GM15510 (cell line): ENCODE data around the gene GRHL3.

Experiments used
- POLR2A ChIP-seq: IDR thresholded peaks from 3 replicates; pipeline ENCODE4 v1.6.1; 2011; ENCODE audit warnings: borderline replicate concordance; ENCODE audit not compliant: insufficient read length; ENCODE audit errors: extremely low read depth

The GRHL3 gene

DNA sequence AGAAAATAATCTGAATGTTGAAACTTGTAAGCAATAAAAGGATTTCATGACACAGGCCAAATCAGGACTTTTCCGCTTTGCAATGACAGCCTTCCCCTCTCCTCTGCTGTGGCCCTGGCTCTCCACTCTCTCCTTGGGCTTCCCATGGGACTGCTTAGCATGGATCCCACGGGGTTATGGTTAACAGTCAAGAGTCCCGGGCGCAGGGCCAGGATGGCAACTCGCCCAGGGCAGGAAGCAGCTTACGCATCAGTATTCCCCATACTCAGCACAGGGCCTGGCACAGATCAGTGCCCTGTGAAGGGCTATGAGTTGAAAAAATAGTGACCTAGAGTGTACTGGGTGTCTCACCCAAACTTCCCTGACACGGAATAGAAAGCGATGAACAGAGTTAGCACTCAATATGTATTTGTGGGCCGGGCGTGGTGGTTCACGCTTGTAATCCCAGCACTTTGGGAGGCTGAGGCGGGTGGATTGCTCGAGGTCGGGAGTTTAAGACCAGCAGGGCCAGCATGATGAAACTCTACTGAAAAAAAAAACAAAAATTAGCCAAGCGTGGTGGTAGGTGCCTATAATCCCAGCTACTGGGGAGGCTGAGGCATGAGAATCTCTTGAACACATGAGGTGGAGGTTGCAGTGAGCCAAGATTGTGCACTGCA lies 29.1 kb upstream of the GRHL3 start:
- no peak for TF ChIP-seq POLR2A

- no peak for TF ChIP-seq POLR2A
Measured at GRCh38 chr1:24290933-24291487, 28.1 kb upstream of the GRHL3 start.

DNA sequence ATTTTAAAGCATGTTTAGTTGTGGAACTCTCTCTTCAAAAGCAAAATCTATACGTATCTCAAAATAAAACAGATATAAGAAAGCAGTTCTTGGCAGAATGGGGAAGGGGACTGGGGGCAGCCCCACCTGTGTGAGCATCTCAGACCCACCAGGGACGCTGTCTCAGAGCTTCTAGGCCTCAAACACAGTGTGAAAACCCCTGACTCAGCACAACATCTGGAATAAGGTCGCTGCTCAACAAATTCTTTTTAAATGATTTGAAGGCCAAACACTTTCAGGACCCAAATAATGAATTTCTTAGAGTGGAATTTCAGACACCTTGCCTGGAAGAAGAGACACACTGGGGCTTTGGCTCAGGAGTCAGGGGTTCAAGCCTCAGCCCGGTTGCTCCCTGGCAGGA lies 27.1 kb upstream of the GRHL3 start:
- no peak for TF ChIP-seq POLR2A

- no peak for TF ChIP-seq POLR2A
Measured at GRCh38 chr1:24292887-24293286, 26.3 kb upstream of the GRHL3 start.

- TF ChIP-seq POLR2A: no peak
Measured at GRCh38 chr1:24293392-24294227, 25.5 kb upstream of the GRHL3 start.

GRCh38 chr1:24294228-24294672 lies 24.9 kb upstream of the GRHL3 start:
- TF ChIP-seq POLR2A: no peak

GRCh38 chr1:24294716-24295371 lies 24.3 kb upstream of the GRHL3 start:
- no peak for TF ChIP-seq POLR2A

GRCh38 chr1:24295535-24295934 lies 23.6 kb upstream of the GRHL3 start:
- TF ChIP-seq POLR2A: no peak

DNA sequence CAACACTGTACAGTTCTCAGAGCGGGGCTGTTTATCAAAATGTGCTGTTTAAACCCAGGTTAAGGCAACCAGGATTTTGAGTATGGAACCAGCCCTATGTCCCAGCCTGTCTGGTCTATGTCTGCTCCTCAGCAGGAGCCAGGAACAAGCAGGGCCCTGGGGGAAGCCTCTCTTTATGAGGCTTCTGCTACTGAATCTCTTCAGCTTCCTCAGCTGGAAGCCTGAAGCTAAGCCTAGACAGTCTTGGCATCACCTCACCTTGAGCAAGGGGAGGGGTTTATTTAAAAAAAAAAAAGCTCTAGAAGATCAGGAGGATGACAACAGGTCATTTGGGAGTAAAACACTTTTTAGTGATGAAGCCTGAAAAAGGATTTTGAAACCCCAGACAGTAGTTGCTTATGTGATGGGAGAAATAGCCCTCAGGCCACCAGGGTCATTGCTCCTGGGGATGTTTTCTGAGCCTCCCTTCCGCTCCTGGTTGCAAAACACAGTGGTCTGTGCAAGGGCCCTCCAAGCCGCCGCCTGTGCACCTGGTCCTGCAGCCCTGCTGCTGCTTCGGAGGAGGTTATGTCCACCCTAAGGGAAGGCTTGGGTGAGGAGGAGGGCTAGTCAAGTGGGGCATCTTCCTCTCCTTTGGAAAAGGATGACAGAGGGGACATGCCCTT lies 21.8 kb upstream of the GRHL3 start:
- no peak for TF ChIP-seq POLR2A

GRCh38 chr1:24297852-24298232 lies 21.3 kb upstream of the GRHL3 start:
- no peak for TF ChIP-seq POLR2A

- no peak for TF ChIP-seq POLR2A
Measured at GRCh38 chr1:24298606-24299005, 20.6 kb upstream of the GRHL3 start.

GRCh38 chr1:24299901-24300300 lies 19.3 kb upstream of the GRHL3 start:
- TF ChIP-seq POLR2A: no peak

DNA sequence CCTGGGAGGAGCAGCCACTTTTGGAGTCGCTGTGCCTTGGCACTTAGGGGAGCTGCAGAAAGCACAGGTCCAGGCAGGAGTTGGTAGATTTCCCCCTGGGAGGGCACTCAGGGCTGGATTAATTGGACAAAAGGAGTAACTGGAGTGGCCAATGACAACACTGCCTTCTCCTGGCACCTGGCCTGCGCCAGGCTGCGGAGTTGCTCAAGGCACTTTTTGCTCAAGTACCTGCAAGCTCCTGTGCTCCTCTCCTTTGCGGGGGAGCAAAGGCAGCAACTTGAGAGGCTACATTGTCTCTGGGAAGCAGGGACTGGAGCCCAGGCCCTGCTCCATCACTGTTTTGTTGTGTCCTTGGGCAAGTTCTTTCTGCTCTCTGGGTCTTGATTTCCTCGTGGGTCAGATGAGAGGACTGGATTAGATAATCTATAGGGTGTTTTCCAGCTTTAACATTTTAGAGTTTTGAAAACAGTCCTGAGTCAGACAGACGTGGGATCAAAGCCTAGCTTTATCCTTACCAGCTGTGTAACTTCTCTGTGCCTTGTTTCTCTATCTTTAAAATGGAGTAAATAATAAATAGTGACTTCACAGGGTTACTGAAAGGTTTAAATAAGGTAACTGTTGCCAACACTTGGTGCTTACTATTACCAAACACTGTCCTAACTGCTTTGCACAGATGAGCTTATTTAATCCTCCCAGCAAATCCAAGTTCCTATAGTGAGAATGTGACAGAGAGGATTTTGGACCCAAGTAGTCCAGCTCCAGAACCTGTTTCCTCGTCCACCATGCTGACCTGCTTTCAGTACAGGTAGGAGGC lies 18.0 kb upstream of the GRHL3 start:
- no peak for TF ChIP-seq POLR2A

- TF ChIP-seq POLR2A: no peak
Measured at GRCh38 chr1:24301785-24302175, 17.4 kb upstream of the GRHL3 start.

DNA sequence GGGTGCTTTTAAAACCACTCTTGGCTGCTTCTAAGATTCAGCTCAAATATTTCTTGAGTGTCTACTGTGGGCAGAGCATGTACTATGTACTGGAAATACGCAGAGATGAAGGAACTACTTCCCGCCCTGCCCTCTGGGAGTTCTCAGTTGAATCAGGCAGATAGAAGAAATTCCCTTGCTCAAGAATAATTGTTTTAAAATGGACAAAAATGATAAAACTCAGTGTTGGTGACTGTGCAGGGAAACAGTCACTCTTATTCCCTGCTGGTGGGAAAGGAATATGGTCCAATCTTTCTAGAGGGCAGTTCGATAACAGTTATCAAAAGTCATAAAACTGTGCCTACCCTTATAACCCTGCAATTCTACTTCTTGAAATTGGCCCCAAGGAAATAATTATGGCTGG lies 16.9 kb upstream of the GRHL3 start:
- TF ChIP-seq POLR2A: no peak

GRCh38 chr1:24303600-24303999 lies 15.6 kb upstream of the GRHL3 start:
- TF ChIP-seq POLR2A: no peak
